C4-2B (cell line): ENCODE data around the gene ISOC2.

Experiments
- ZFX ChIP-seq: fragments of 450-650 bp; IDR thresholded peaks from 2 replicates; pipeline ENCODE4 v1.6.1; 2017
- TF ChIP-seq, protein P1 (sequence below): fragments of 450-650 bp; conservative IDR thresholded peaks from 2 replicates; pipeline ENCODE4 v1.5.1; 2017; ENCODE audit warnings: mild to moderate bottlenecking

DNA sequence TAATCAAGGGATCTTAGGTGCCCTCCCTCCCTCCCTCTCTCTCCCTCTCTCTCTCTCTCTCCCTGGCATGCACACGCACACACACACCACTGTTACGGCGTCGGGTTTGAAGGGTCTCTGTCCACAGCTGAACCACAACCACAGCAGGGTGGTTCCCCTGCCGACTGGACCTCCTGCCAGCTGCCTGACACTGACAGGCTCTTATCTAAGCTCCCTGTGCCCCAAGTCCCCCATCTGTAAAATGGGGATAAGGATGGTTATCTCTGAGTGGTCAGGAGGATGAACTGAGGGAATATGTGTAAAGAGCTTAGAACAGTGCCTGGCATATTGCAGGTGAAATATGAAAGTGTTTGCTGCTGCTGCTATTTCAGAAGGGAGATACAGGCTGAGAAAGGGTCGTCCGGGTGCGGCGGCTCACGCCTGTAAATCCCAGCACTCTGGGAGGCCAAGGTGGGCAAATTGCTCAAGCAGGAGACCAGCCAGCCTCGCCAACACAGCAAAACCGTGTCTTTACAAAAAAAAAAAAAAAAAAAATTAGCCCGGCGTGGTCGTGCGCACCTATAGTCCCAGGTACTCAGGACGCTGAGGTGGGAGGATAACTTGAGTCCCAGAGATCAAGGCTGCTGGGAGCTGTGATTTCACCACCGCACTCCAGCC, 17.5 kb downstream of the ISOC2 start:
- TF ChIP-seq, protein P1, sequence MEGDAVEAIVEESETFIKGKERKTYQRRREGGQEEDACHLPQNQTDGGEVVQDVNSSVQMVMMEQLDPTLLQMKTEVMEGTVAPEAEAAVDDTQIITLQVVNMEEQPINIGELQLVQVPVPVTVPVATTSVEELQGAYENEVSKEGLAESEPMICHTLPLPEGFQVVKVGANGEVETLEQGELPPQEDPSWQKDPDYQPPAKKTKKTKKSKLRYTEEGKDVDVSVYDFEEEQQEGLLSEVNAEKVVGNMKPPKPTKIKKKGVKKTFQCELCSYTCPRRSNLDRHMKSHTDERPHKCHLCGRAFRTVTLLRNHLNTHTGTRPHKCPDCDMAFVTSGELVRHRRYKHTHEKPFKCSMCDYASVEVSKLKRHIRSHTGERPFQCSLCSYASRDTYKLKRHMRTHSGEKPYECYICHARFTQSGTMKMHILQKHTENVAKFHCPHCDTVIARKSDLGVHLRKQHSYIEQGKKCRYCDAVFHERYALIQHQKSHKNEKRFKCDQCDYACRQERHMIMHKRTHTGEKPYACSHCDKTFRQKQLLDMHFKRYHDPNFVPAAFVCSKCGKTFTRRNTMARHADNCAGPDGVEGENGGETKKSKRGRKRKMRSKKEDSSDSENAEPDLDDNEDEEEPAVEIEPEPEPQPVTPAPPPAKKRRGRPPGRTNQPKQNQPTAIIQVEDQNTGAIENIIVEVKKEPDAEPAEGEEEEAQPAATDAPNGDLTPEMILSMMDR, result no peak
- no peak for TF ChIP-seq ZFX
